Natural killer cell (primary cell): ENCODE data around the gene FBXL17. TPM values are rescaled to one million over a fixed set of nuclear protein-coding genes. Genes with fewer than 3 reads are reported as not detected.
A peak's percentile ranks its signal among the peaks of the same experiment; 100 is the strongest.

ENCODE experiments used
- ATAC-seq, 3 donors: fragments of 150-1000 bp in 2 of 3; fragments of 200-7000 bp in 1 of 3; cut with Tn5 transposase; 1 replicate in 1 of 3; 2 replicates in 2 of 3; pipeline ENCODE4 v1.10.0; 2021; ENCODE audit warnings: mild to moderate bottlenecking in 2 of 3, moderate library complexity in 2 of 3
- DNase-seq, 2 donors: peaks; one replicate each; pipeline versions ENCODE4 v3.0.0 to v3.0.0-alpha.2; 2013 to 2021; ENCODE audit warnings: mixed read lengths in 1 of 2
- H3K27ac ChIP-seq: one replicate; pipeline ENCODE4 v1.5.1; 2013; ENCODE audit warnings: mild to moderate bottlenecking, low read length
- H3K27me3 ChIP-seq: one replicate; pipeline ENCODE4 v1.6.1; 2013; ENCODE audit warnings: low read length; ENCODE audit not compliant: control insufficient read depth, insufficient read depth
- H3K36me3 ChIP-seq: one replicate; pipeline ENCODE4 v1.6.1; 2013; ENCODE audit warnings: low read length; ENCODE audit not compliant: control insufficient read depth, insufficient read depth
- H3K4me1 ChIP-seq: one replicate; pipeline ENCODE4 v1.6.1; 2013; ENCODE audit warnings: low read length; ENCODE audit not compliant: control insufficient read depth, insufficient read depth
- H3K4me3 ChIP-seq: one replicate; pipeline ENCODE4 v1.5.1; 2013; ENCODE audit warnings: low read length
- H3K9me3 ChIP-seq: one replicate; pipeline ENCODE4 v1.6.1; 2013; ENCODE audit warnings: low read length; ENCODE audit not compliant: control insufficient read depth, insufficient read depth
- H3K27ac Mint-ChIP-seq, 2 donors: one replicate each; pipeline ENCODE4 v1.8.0; 2022; ENCODE audit warnings: mild to moderate bottlenecking in 2 of 2, mixed read lengths in 2 of 2, moderate library complexity in 1 of 2
- H3K27me3 Mint-ChIP-seq, 2 donors: one replicate each; pipeline ENCODE4 v1.8.0; 2022; ENCODE audit warnings: low read depth in 2 of 2, mixed read lengths in 2 of 2
- H3K36me3 Mint-ChIP-seq: one replicate; pipeline ENCODE4 v1.8.0; 2022; ENCODE audit warnings: mixed read lengths
- H3K4me1 Mint-ChIP-seq, 2 donors: one replicate each; pipeline ENCODE4 v1.8.0; 2022; ENCODE audit warnings: mixed read lengths in 2 of 2
- H3K4me3 Mint-ChIP-seq: one replicate; pipeline ENCODE4 v1.8.0; 2022; ENCODE audit warnings: mild to moderate bottlenecking, moderate library complexity, mixed read lengths
- H3K9me3 Mint-ChIP-seq, 2 donors: one replicate each; pipeline ENCODE4 v1.8.0; 2022; ENCODE audit warnings: mixed read lengths in 2 of 2
- WGBS: methylation state at CpG from one replicate; pipeline ENCODE4 v1.1.7; 2013; ENCODE audit warnings: missing lambda C conversion rate; ENCODE audit not compliant: insufficient coverage; 5-methylcytosine and 5-hydroxymethylcytosine counted together
- intact Hi-C: fragments of 100-400 bp; cut with micrococcal nuclease; formaldehyde crosslinking; loops from one replicate; pipeline ENCODE4 v1.14.2; 2022
- total RNA-seq, 4 donors: library from RNA; stranded (reverse); fragments of 120-200 nt in 1 of 4; gene quantifications; one replicate each; pipeline versions ENCODE4 v1.2.3 to v1.2.4, GENCODE V29; 2013 to 2022
- TF ChIP-seq, protein P1 (sequence below): fragments of 200-600 bp; IDR thresholded peaks from one replicate; pipeline ENCODE4 v1.8.0; 2022; ENCODE audit warnings: antibody characterized with exemption

FBXL17 gene
- total RNA-seq, 3 donors from 2014 or later (not counting 1 experiment from before 2014, with no cell fraction given): 34.2 to 46.8 (median 34.9) TPM

DNA sequence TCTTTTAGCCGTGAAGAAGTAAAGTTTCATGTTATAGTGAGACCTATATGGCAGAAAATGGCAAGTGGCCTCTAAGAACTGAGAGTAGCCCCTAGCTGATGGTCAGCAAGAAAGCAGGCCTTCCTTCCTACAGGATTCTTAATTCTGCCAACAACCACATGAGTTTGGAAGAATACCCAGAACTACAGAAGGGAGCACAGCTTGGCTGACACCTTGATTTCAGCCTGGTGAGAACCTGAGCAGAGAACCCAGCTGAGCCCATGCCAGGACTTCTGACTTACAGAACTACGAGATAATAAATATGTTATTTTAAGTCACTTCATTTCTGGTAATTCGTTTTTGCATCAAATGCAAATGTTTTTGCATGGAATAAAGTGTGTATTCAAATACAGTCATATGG is 5.9 kb upstream of the FBXL17 start:
- no peaks in the 10 kb centered on the region for H3K36me3 ChIP-seq
- H3K4me3 ChIP-seq: no peak overlapping the region
- no peak overlapping the region for H3K4me3 Mint-ChIP-seq
- no peak overlapping the region for H3K27ac Mint-ChIP-seq
- no peaks in the 10 kb centered on the region for H3K9me3 ChIP-seq
- H3K27ac ChIP-seq: no peak overlapping the region
- intact Hi-C loops: loop anchor here (10.0 kb wide), 1 partner anchor 403 kb away; no protein-coding TSS in a partner anchor
- no peak for DNase-seq
- H3K4me1 Mint-ChIP-seq: peaks cover 11 to 12% of the 10 kb centered on the region in 2 donors
- H3K4me1 ChIP-seq: peaks cover 5% of the 10 kb centered on the region
- H3K36me3 Mint-ChIP-seq: no peaks in the 10 kb centered on the region
- TF ChIP-seq, protein P1, sequence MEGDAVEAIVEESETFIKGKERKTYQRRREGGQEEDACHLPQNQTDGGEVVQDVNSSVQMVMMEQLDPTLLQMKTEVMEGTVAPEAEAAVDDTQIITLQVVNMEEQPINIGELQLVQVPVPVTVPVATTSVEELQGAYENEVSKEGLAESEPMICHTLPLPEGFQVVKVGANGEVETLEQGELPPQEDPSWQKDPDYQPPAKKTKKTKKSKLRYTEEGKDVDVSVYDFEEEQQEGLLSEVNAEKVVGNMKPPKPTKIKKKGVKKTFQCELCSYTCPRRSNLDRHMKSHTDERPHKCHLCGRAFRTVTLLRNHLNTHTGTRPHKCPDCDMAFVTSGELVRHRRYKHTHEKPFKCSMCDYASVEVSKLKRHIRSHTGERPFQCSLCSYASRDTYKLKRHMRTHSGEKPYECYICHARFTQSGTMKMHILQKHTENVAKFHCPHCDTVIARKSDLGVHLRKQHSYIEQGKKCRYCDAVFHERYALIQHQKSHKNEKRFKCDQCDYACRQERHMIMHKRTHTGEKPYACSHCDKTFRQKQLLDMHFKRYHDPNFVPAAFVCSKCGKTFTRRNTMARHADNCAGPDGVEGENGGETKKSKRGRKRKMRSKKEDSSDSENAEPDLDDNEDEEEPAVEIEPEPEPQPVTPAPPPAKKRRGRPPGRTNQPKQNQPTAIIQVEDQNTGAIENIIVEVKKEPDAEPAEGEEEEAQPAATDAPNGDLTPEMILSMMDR: no peak
- no peaks in the 10 kb centered on the region for H3K27me3 ChIP-seq
- H3K9me3 Mint-ChIP-seq: no peaks in the 10 kb centered on the region
- 100% methylated on average over 1 of the region's 3 CpGs for WGBS
- no peak for ATAC-seq
- H3K27me3 Mint-ChIP-seq: peaks cover 2 to 21% of the 10 kb centered on the region in 2 donors

DNA sequence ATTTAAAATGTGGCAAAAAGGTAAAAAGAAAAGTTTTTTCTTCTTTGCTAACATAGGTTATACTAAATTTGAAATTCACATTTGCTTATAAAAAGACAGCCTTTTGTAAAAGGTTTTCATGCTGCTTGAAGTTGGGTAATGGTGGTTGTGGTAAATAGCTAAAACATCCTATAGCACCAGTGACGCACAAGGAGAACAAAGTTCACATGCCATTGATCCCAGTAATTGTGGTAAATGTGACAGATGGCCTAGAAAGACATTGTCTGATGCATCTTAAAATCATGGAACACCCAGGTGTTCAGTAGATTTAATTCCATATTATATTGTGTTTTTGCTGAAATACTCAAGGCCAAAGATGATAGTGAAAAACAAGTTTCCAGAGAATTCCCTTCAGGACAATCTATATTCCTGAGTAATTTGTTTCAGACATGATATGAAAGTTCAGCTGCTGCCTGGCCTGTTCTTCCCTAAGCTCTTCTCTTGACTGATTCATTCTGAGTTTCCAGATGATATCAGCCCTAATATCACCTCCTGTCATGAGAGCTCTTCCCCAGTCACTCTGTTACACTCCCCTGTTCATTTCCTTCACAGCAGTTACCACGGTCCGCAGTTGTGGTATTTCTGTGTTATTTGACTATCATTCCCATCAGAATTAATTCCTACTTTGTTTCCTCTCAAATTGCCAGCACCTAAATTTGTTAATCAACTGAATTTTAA is 4.6 kb upstream of the FBXL17 start:
- no peaks in the 10 kb centered on the region for H3K9me3 Mint-ChIP-seq
- H3K27me3 Mint-ChIP-seq: peaks cover 2 to 10% of the 10 kb centered on the region in 2 donors
- no peak overlapping the region for H3K27ac Mint-ChIP-seq
- Histone ChIP-seq H3K27me3 (no peaks in the 10 kb centered on the region), H3K27ac (no peak overlapping the region), H3K4me1 (peaks cover 5% of the 10 kb centered on the region), H3K4me3 (no peak overlapping the region), H3K9me3 (no peaks in the 10 kb centered on the region), H3K36me3 (no peaks in the 10 kb centered on the region)
- ATAC-seq (no peak), DNase-seq (no peak)
- WGBS: 93% methylated on average over 3 of the region's 3 CpGs
- peaks cover 14 to 17% of the 10 kb centered on the region in 2 donors for H3K4me1 Mint-ChIP-seq
- TF ChIP-seq, protein P1: no peak
- H3K4me3 Mint-ChIP-seq: no peak overlapping the region
- intact Hi-C loops: loop anchor here (10.0 kb wide), 1 partner anchor 402 kb away; no protein-coding TSS in a partner anchor
- H3K36me3 Mint-ChIP-seq: no peaks in the 10 kb centered on the region

DNA sequence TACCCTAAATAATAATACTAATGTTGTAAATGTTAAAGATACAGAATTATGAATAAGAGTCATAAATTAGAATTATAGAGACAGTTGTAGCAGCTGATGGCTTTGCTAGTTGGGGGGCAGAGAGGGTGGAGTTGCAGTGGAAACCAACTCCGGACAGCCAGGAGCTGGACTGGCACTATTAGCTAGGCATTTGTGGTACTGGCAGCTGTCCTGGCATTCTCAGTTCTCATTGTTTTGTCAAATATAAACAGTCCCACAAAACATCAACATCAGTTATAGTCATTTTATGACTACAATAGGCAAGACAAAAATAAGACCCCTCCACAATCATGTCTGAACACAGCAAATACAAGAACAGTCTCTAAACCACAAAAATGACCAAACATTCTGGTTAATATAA is 2.8 kb upstream of the FBXL17 start:
- Histone ChIP-seq H3K27me3 (no peaks in the 10 kb centered on the region), H3K4me3 (no peak overlapping the region), H3K9me3 (no peaks in the 10 kb centered on the region), H3K27ac (no peak overlapping the region), H3K36me3 (no peaks in the 10 kb centered on the region), H3K4me1 (peaks cover 8% of the 10 kb centered on the region)
- Mint-ChIP-seq H3K9me3 (no peaks in the 10 kb centered on the region), H3K27me3 (peaks cover 0 to 2% of the 10 kb centered on the region in 2 donors), H3K27ac (peak overlapping the region; percentile 13 to 93), H3K4me3 (peak overlapping the region; percentile 2), H3K4me1 (peaks cover 16 to 17% of the 10 kb centered on the region in 2 donors), H3K36me3 (no peaks in the 10 kb centered on the region)
- 94% methylated on average over 1 of the region's 1 CpG for WGBS
- intact Hi-C loops: loop anchor here (5.0 to 10.0 kb wide), 4 partner anchors 363 to 1303 kb away; partner anchors contain the start of genes FER and MAN2A1
- DNase-seq (no peak), ATAC-seq (no peak)
- TF ChIP-seq, protein P1: no peak
